HG02840 (cell line): ENCODE data around the gene PPP2R2B.

Experiments used
- ATAC-seq: cut with Tn5 transposase; IDR thresholded peaks from one replicate; pipeline ENCODE4 v1.9.1; 2021; ENCODE audit warnings: mild to moderate bottlenecking, moderate library complexity, moderate number of reproducible peaks; ENCODE audit not compliant: unreplicated experiment, low FRiP score

Gene PPP2R2B

DNA sequence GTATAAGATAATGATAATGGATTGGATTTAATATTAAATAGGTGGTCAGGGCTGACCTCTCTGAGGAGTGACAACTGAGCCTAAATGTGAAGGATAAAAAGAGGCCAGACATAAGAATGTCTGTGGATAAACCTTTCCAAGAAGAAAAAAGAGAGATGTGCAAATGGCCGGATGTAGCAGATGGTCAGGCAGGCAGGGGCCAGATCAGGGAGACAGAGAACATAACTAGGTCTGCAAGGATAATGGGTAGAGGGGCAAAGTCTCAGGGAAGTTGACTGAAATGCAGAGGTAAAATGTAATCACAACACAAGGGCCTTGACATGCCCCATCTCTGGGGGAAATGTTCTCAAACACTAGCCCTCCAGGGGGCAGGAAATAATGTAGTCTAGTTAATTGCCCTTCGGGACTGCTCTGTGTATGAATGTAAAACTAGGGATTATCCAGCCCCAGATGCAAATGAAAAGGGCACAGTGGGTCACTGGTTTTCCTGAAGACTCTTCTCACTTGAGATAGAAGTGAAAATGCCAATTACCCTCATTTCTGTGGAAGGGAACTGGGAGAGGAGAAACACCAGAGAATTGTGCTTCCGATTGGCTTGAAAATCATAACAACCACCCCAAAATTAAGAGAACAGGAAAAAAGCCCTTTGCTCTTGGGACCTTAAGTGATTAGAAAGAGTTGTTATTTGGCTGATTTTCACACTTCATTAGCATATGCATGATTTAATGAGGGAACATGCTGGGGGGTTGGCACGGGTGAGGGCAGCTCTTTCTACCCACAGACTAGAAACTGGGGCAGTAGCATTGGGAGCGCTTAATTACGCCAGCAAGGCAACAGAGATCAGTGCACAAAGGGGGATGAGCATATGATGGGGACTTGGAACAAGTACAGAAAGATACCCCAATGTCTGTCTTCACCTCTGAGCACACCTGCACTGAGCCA, 88.6 kb downstream of the PPP2R2B start:
- no peak for ATAC-seq

- ATAC-seq, result no peak
Observed at GRCh38 chr5:146788898-146789297, 89.7 kb downstream of the PPP2R2B start.

DNA sequence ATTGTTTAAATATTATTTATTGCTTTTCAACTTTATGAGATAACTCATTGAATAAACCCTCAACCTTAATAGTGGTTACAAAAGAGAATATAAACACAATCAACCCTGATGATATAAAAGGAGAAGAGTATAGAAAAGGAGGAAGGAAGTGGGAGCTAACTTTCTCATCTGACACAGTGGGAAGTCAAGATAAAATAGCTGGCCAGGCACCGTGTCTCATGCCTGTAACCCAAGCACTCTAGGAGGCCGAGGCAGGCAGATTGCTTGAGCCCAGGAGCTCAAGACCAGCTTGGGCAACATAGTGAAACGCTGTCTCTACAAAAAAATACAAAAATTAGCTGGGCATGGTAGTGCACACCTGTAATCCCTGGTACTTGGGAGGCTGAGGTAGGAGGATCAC, 93.5 kb downstream of the PPP2R2B start:
- ATAC-seq, result no peak

DNA sequence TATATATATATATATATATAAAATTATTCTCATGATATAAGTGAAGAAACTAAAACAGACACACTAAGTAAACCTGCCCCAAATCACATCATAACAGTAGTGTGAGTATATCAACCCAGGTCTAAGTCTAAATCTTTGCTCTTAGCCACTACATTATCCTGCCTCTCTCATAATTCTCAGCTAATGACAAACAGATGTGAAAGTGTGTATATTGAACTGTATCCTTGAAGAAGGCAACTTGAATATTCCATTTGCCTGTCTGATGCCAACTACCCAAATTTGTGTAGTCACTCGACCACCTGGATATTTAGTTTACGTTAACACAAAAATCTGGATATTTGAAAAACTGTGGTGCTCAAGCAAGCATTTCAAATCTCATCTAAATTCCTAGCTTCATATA, 97.4 kb downstream of the PPP2R2B start:
- no peak for ATAC-seq

DNA sequence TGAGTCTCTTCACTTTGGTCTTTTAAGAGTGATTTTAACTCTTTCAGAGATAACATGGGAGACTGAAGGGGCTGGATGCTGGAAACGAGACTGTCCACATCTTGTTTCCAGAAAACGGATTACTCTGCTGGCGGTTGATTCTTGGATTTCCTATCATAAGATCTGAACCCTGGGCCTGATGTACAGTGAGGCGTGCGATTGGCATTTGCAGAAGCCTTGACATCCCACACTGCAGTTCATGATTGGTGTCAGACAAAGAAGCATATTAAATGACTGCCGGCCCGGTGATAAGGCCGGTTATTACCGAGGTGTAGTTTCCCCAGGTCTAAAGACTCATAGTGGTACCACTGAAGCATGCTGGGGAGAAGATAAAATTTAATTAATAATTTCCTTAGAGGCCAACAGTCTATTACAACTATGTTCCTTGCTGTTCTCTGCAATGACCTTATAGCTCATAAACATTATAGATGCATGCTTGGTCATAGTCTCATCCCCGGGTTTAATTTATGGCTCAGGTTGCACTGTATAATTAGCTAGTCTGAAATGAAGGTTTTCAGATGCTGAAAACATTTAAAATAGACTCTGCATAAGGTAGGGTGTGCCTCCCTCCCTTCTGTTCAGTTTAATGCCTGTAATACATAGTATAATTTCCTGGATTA, 99.2 kb downstream of the PPP2R2B start:
- ATAC-seq, result no peak

- ATAC-seq, result no peak
Observed at GRCh38 chr5:146778795-146779194, 99.8 kb downstream of the PPP2R2B start.

- ATAC-seq, result no peak
Observed at GRCh38 chr5:146778261-146778660, 100.3 kb downstream of the PPP2R2B start.

GRCh38 chr5:146772881-146773466, 105.6 kb downstream of the PPP2R2B start:
- no peak for ATAC-seq

GRCh38 chr5:146770980-146771379, 107.6 kb downstream of the PPP2R2B start:
- no peak for ATAC-seq

- ATAC-seq, result no peak
Observed at GRCh38 chr5:146770546-146770945, 108.0 kb downstream of the PPP2R2B start.

DNA sequence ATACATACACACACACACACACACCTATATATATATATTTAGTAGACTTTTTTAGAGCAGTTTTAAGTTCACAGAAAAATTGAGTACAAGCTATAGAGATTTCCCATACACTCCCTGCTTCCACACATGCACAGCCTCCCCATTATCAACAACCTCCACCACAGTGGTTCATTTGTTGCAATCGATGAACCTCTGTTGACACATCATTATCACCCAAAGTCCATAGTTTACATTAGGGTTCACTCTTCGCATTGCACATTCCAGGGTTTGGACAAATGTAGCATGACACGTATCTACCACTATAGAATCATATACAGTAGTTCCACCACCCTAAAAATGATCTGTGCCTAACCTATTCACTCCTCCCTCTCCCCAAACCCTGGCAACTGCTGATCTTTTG, 111.0 kb downstream of the PPP2R2B start:
- ATAC-seq, result no peak

GRCh38 chr5:146766013-146766412, 112.5 kb downstream of the PPP2R2B start:
- no peak for ATAC-seq

DNA sequence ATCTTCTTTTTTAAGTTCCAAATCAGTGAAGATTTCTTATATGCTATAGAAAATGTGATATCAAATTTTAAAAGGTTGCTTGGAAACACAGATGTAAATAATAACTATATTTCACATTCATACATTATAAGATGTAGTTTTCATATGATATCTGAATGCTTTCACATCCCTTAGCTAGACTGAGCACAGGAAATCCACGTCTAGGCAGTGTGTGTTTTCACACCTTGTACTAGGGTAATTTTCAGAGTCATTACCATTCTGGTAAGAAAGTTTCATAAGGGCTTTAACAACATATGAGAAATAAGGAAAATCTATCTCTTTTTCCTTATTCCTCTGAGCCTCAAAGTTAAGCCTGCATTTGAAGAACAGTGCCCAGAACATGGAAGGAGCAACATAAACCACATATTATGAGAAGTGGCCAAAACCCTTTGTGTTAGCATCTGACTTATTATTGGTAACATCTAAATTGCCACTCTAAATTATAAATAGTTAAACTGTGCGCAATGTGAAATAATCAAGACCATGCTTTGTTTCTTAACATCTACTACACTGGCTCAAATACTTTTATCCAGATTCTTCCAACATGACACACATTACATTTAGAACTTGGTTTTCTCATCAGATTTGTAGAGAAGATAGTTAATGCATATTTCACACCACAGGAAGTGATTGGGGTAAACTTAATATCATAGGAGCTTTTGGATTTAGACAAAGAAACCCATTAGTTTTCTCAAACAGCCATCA, 113.3 kb downstream of the PPP2R2B start:
- ATAC-seq, result no peak

GRCh38 chr5:146762830-146763229, 115.7 kb downstream of the PPP2R2B start:
- no peak for ATAC-seq

- no peak for ATAC-seq
Observed at GRCh38 chr5:146761811-146762210, 116.7 kb downstream of the PPP2R2B start.

DNA sequence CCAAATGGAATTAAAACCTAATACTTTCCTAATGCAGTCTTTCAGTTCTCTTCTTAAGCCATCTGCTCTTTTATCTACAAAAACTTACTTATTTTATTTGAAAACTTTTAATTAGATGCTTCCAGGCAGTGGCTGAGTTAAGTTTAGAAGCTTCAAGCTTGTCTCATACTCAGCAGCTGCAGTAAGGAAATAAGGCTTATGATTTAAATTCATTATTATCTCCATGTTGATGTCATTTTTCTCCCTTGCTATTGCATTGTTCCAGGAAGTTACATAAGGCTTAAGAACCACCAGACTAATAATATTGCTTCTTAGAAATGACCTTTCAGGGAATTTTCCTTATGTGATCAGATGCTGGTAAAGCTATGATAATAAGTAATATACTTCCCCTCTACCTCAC, 119.6 kb downstream of the PPP2R2B start:
- ATAC-seq, result no peak

DNA sequence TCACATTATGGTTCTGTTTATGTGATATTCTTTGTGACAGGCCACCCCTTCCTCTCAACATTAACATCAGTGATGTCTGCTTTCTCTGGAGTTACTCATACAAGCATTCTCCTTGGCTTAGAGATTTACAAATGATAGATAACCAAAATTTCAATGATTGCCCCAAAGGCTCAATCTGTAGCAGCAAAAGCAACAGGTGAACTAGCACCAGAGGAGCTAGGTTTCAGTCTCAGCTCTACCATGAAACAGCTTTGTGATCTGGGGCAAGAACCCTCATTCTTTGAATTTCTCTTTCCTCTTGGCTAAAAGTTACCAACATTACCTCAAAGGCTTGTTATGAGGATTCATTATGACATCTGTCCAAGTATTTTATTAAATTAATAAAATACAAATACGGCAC, 120.5 kb downstream of the PPP2R2B start:
- ATAC-seq, result no peak

GRCh38 chr5:146756546-146756945, 122.0 kb downstream of the PPP2R2B start:
- ATAC-seq, result no peak

GRCh38 chr5:146755793-146756192, 122.8 kb downstream of the PPP2R2B start:
- no peak for ATAC-seq

GRCh38 chr5:146754621-146755020, 123.9 kb downstream of the PPP2R2B start:
- no peak for ATAC-seq

- no peak for ATAC-seq
Observed at GRCh38 chr5:146753641-146754040, 124.9 kb downstream of the PPP2R2B start.
